ENCODE measurements around the gene FAM24B.

FAM24B gene

GRCh38 chr10:122821808-122822207 is 57.6 kb downstream of the FAM24B start:
- DNase-seq, result no peak
- TF ChIP-seq GATA1 (IDR thresholded peaks at IDR 0.05; ENCODE audit: low read depth, low read length) (no peak), POLR2A (IDR thresholded peaks at IDR 0.05; ENCODE audit: low read length) (no peak)

- no peak for DNase-seq
- TF ChIP-seq POLR2A (IDR thresholded peaks at IDR 0.05; ENCODE audit: low read length) (no peak), GATA1 (IDR thresholded peaks at IDR 0.05; ENCODE audit: low read depth, low read length) (no peak)
Measured at GRCh38 chr10:122815458-122815857, 63.9 kb downstream of the FAM24B start.

GRCh38 chr10:122814493-122814892 is 64.9 kb downstream of the FAM24B start:
- no peak for TF ChIP-seq GATA1 (IDR thresholded peaks at IDR 0.05; ENCODE audit: low read depth, low read length)
- no peak for TF ChIP-seq POLR2A (IDR thresholded peaks at IDR 0.05; ENCODE audit: low read length)
- DNase-seq, result no peak

- TF ChIP-seq POLR2A (IDR thresholded peaks at IDR 0.05; ENCODE audit: low read length), result no peak
- no peak for TF ChIP-seq GATA1 (IDR thresholded peaks at IDR 0.05; ENCODE audit: low read depth, low read length)
- DNase-seq, result no peak
Measured at GRCh38 chr10:122812751-122813150, 66.6 kb downstream of the FAM24B start.

- DNase-seq, result no peak
Measured at GRCh38 chr10:122802282-122802681, 77.1 kb downstream of the FAM24B start.

More at GRCh38 chr10:122802282-122802681, 77.1 kb downstream of the FAM24B start:
- TF ChIP-seq GATA1 (IDR thresholded peaks at IDR 0.05; ENCODE audit: low read depth, low read length) (no peak), POLR2A (IDR thresholded peaks at IDR 0.05; ENCODE audit: low read length) (no peak)

All from erythroblast (primary cell).